MM.1S (cell line): ENCODE measurements around the gene ABCA13.

Source experiments
- CTCF ChIP-seq: fragments of 300-600 bp; sonication (generic); IDR thresholded peaks from 2 replicates; pipeline ENCODE4 v1.5.1; 2016; ENCODE audit warnings: antibody characterized with exemption, low read length, mixed read lengths
- EZH2 ChIP-seq: fragments of 300-600 bp; sonication (generic); optimal IDR thresholded peaks from 2 replicates; pipeline ENCODE3; 2017; ENCODE audit warnings: low read depth, mild to moderate bottlenecking, antibody characterized with exemption, low read length, mixed read lengths

DNA sequence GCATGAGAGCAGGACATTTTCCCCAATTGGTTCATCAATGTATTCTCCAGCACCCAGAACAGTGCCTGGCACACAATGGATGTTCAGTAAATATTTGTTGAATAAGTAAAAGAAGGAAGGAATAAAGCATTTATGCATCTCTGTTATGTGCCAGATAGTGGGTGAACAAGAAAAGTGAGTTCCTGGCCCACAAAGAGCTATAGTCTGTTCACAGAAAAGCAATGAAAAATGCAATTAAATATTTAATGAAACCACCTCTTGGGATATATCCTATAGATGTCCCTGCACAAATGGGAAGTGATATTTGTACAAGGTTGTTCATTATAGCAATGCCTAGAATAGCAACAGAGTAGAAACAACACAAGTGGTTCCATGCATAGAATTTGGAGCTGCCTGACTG is 2.1 kb downstream of the ABCA13 start:
- TF ChIP-seq CTCF (no peak), EZH2 (no peak)
